ENCODE results near the gene EMX2.

GRCh38 chr10:117570880-117571279 is 28.3 kb downstream of the EMX2 start:
- no peak for TF ChIP-seq CTCF (IDR thresholded peaks at IDR 0.05; ENCODE audit: insufficient read depth, low read length, poor library complexity, severe bottlenecking)
- no peak for TF ChIP-seq EZH2phosphoT487 (conservative IDR thresholded peaks at IDR 0.05; ENCODE audit: low read length)
